DND-41 (cell line): ENCODE measurements around the gene MTIF2.

Experiments
- EZH2 ChIP-seq: IDR thresholded peaks from 3 replicates; pipeline ENCODE4 v1.6.1; 2012; ENCODE audit warnings: borderline replicate concordance, low read depth, mild to moderate bottlenecking, moderate library complexity, low read length, inconsistent platforms; ENCODE audit not compliant: severe bottlenecking
- TF ChIP-seq, protein P1 (sequence below): IDR thresholded peaks from 2 replicates; pipeline ENCODE4 v1.5.1; 2012; ENCODE audit warnings: borderline replicate concordance, low read length, moderate library complexity, mild to moderate bottlenecking; ENCODE audit not compliant: poor library complexity, severe bottlenecking; ENCODE audit errors: extremely low read depth

- TF ChIP-seq, protein P1, sequence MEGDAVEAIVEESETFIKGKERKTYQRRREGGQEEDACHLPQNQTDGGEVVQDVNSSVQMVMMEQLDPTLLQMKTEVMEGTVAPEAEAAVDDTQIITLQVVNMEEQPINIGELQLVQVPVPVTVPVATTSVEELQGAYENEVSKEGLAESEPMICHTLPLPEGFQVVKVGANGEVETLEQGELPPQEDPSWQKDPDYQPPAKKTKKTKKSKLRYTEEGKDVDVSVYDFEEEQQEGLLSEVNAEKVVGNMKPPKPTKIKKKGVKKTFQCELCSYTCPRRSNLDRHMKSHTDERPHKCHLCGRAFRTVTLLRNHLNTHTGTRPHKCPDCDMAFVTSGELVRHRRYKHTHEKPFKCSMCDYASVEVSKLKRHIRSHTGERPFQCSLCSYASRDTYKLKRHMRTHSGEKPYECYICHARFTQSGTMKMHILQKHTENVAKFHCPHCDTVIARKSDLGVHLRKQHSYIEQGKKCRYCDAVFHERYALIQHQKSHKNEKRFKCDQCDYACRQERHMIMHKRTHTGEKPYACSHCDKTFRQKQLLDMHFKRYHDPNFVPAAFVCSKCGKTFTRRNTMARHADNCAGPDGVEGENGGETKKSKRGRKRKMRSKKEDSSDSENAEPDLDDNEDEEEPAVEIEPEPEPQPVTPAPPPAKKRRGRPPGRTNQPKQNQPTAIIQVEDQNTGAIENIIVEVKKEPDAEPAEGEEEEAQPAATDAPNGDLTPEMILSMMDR, result no peak
- no peak for TF ChIP-seq EZH2
Measured at GRCh38 chr2:55302241-55302640, 33.2 kb upstream of the MTIF2 start.
